B cell (primary cell): ENCODE results near the gene LAGE3. TPM values are rescaled to one million over a fixed set of nuclear protein-coding genes. Genes with fewer than 3 reads are reported as not detected.
A peak's percentile ranks its signal among the peaks of the same experiment; 100 is the strongest.

Experiments
- ATAC-seq: fragments of 200-7000 bp; cut with Tn5 transposase; one replicate; pipeline ENCODE4 v1.10.0; 2021; ENCODE audit warnings: low read depth, mild to moderate bottlenecking, moderate number of reproducible peaks, moderate library complexity
- CTCF ChIA-PET: fragments of 350-600 bp; sonication (Branson Sonifier 250); formaldehyde crosslinking; loops from one replicate; lab custom pipeline; 2021; ENCODE audit warnings: antibody characterized with exemption, inconsistent platforms; lab: Charles Lee
- POLR2A ChIA-PET: fragments of 350-600 bp; sonication (Branson Sonifier 250); formaldehyde crosslinking; loops from one replicate; lab custom pipeline; 2021; ENCODE audit warnings: antibody characterized with exemption; lab: Charles Lee
- DNase-seq: peaks from one replicate; pipeline ENCODE4 v3.0.0; 2013
- H2AFZ ChIP-seq: 2 replicates; pipeline ENCODE4 v1.6.1; 2012; ENCODE audit warnings: mild to moderate bottlenecking, low read depth, low read length; ENCODE audit not compliant: insufficient read depth, poor library complexity, severe bottlenecking
- H3K27ac ChIP-seq, 2 donors: 1 replicate in 1 of 2; 2 replicates in 1 of 2; pipeline ENCODE4 v1.5.1; 2012 to 2013; ENCODE audit warnings: low read length in 2 of 2, mild to moderate bottlenecking in 2 of 2, moderate library complexity in 1 of 2
- H3K27me3 ChIP-seq, 4 experiments: fragments of 200-600 bp in 1 of 4; sonication (generic) in 1 of 4; replicated peaks in 1 of 4; 1 replicate in 2 of 4; 2 replicates in 2 of 4; pipeline versions ENCODE4 v1.6.1 to v1.7.0; 2013 to 2016; ENCODE audit warnings: low read length in 3 of 4, mild to moderate bottlenecking in 2 of 4, mixed read lengths in 1 of 4, moderate library complexity in 1 of 4; ENCODE audit not compliant: insufficient read depth in 4 of 4, control insufficient read depth in 3 of 4; ENCODE audit errors: control extremely low read depth in 1 of 4
- H3K36me3 ChIP-seq, 2 experiments: replicated peaks in 1 of 2; 1 replicate in 1 of 2; 2 replicates in 1 of 2; pipeline versions ENCODE4 v1.6.1 to v1.7.1; 2013; ENCODE audit warnings: low read length in 1 of 2; ENCODE audit not compliant: insufficient read depth in 2 of 2, control insufficient read depth in 1 of 2; ENCODE audit errors: control extremely low read depth in 1 of 2, extremely low read depth in 1 of 2
- H3K4me1 ChIP-seq, 2 donors: fragments of 200-600 bp in 1 of 2; sonication (generic) in 1 of 2; 1 replicate in 1 of 2; 2 replicates in 1 of 2; pipeline versions ENCODE4 v1.5.1 to v1.6.1; 2013 to 2017; ENCODE audit warnings: low read length in 2 of 2; ENCODE audit not compliant: control insufficient read depth in 2 of 2, insufficient read depth in 2 of 2
- H3K4me2 ChIP-seq: replicated peaks from 2 replicates; pipeline ENCODE3; 2012; ENCODE audit warnings: mild to moderate bottlenecking, low read depth, low read length; ENCODE audit not compliant: poor library complexity, severe bottlenecking
- H3K4me3 ChIP-seq, 5 experiments: fragments of 200-600 bp in 1 of 5; sonication (generic) in 1 of 5; 1 replicate in 3 of 5; 2 replicates in 2 of 5; pipeline versions ENCODE4 v1.5.1 to v1.7.0; 2011 to 2016; ENCODE audit warnings: low read length in 4 of 5, mild to moderate bottlenecking in 4 of 5, low read depth in 2 of 5, control low read depth in 1 of 5, moderate library complexity in 1 of 5; ENCODE audit not compliant: insufficient read depth in 1 of 5; ENCODE audit errors: control extremely low read depth in 1 of 5, extremely low read depth in 1 of 5
- H3K79me2 ChIP-seq: fragments of 200-600 bp; sonication (generic); one replicate; pipeline ENCODE4 v1.6.0; 2016; ENCODE audit warnings: low read length; ENCODE audit not compliant: control insufficient read depth, insufficient read depth
- H3K9ac ChIP-seq: fragments of 200-600 bp; sonication (generic); 2 replicates; pipeline ENCODE4 v1.6.1; 2017; ENCODE audit warnings: mild to moderate bottlenecking, low read length, moderate library complexity
- H3K9me3 ChIP-seq, 3 donors: one replicate each; pipeline versions ENCODE4 v1.6.1 to v1.7.1; 2013; ENCODE audit warnings: low read length in 2 of 3; ENCODE audit not compliant: control insufficient read depth in 2 of 3, insufficient read depth in 1 of 3; ENCODE audit errors: control extremely low read depth in 1 of 3
- H4K20me1 ChIP-seq: 2 replicates; pipeline ENCODE4 v1.6.0; 2012; ENCODE audit warnings: mild to moderate bottlenecking, low read length; ENCODE audit not compliant: insufficient read depth, control insufficient read depth, poor library complexity, severe bottlenecking
- H3K27ac Mint-ChIP-seq: one replicate; pipeline ENCODE4 v1.8.0; 2021; ENCODE audit warnings: mixed read lengths
- H3K27me3 Mint-ChIP-seq: one replicate; pipeline ENCODE4 v1.8.0; 2021; ENCODE audit warnings: mixed read lengths
- H3K4me1 Mint-ChIP-seq: one replicate; pipeline ENCODE4 v1.8.0; 2021; ENCODE audit warnings: mixed read lengths
- H3K4me3 Mint-ChIP-seq: one replicate; pipeline ENCODE4 v1.8.0; 2021; ENCODE audit warnings: mixed read lengths
- H3K9me3 Mint-ChIP-seq: one replicate; pipeline ENCODE4 v1.8.0; 2022; ENCODE audit warnings: mixed read lengths; ENCODE audit not compliant: insufficient read depth
- EZH2 ChIP-seq: IDR thresholded peaks from 2 replicates; pipeline ENCODE4 v1.6.1; 2012; ENCODE audit warnings: borderline replicate concordance, low read depth, mild to moderate bottlenecking, moderate library complexity, low read length; ENCODE audit not compliant: insufficient read depth, poor library complexity, severe bottlenecking
- WGBS: methylation state at CpG from one replicate; pipeline ENCODE4 v1.1.5; 2013; ENCODE audit warnings: missing lambda C conversion rate; ENCODE audit not compliant: insufficient coverage; 5-methylcytosine and 5-hydroxymethylcytosine counted together
- intact Hi-C: fragments of 100-400 bp; cut with micrococcal nuclease; formaldehyde crosslinking; loops from one replicate; pipeline ENCODE4 v1.10.0; 2022
- polyA plus RNA-seq: library from polyadenylated mRNA; depleted of rRNA; stranded (reverse); fragments of >200 nt; gene quantifications from 2 replicates; pipeline ENCODE4 v1.2.3, GENCODE V29; 2012
- total RNA-seq, 2 donors: library from RNA; stranded (reverse); fragments of 120-200 nt in 1 of 2; gene quantifications; 1 replicate in 1 of 2; 2 replicates in 1 of 2; pipeline versions ENCODE4 v1.2.3 to v1.2.4, GENCODE V29; 2013 to 2022
- TF ChIP-seq, protein P1 (sequence below): fragments of 200-600 bp; IDR thresholded peaks from one replicate; pipeline ENCODE4 v1.8.0; 2022; ENCODE audit warnings: antibody characterized with exemption, mild to moderate bottlenecking

LAGE3 gene
- total and polyA plus RNA-seq, 2 donors (not counting 1 experiment from before 2014, with no cell fraction given) = 17.0 to 19.9 TPM

DNA sequence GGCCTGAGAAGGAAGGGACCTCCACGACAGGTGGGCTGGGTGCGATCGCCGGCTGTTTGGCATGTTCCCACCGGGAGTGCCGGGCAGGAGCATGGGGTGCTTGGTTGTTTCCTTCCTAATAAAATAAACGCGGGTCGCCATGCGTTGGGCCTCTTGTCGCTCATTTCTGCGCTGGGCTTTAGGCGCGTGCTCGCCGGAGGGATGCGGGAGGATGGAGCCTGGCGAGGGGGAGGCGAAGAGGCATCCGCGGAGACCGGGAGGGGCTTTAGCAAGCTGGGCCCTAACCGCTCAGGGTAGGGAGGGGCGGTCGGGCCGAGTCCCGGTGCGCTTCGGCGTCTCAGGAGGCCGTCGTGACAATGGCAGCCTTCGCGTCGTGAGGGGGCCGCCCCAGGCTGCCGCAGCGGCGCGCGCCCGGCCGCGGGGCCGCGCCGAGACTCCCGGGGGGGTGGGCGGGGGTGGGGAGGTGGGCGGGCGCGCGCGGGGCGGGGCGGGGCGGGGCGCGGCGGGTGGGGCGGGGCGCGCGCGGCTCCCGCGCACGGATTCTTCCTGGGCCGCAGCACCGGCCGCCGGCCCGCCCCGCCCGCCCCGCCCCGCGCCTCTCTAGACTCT is 42.6 kb downstream of the LAGE3 start:
- Histone ChIP-seq H3K27me3 (no peaks in the 10 kb centered on the region), H3K36me3 (peaks cover 0 to 19% of the 10 kb centered on the region in 2 experiments), H3K79me2 (peaks cover 27% of the 10 kb centered on the region), H3K4me3 (peak overlapping the region in 4 of 5 experiments; percentile 21 to 65 (median 60)), H2AFZ (peak overlapping the region; percentile 68), H3K4me1 (peaks cover 10 to 19% of the 10 kb centered on the region in 2 donors), H3K4me2 (peak overlapping the region; percentile 80), H3K27ac (peak overlapping the region; percentile 59 to 80), H3K9ac (peak overlapping the region; percentile 64), H3K9me3 (no peaks in the 10 kb centered on the region), H4K20me1 (peaks cover 6% of the 10 kb centered on the region)
- peak; percentile 74 for ATAC-seq
- H3K27ac Mint-ChIP-seq = peak overlapping the region; percentile 92
- TF ChIP-seq, protein P1, sequence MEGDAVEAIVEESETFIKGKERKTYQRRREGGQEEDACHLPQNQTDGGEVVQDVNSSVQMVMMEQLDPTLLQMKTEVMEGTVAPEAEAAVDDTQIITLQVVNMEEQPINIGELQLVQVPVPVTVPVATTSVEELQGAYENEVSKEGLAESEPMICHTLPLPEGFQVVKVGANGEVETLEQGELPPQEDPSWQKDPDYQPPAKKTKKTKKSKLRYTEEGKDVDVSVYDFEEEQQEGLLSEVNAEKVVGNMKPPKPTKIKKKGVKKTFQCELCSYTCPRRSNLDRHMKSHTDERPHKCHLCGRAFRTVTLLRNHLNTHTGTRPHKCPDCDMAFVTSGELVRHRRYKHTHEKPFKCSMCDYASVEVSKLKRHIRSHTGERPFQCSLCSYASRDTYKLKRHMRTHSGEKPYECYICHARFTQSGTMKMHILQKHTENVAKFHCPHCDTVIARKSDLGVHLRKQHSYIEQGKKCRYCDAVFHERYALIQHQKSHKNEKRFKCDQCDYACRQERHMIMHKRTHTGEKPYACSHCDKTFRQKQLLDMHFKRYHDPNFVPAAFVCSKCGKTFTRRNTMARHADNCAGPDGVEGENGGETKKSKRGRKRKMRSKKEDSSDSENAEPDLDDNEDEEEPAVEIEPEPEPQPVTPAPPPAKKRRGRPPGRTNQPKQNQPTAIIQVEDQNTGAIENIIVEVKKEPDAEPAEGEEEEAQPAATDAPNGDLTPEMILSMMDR = no peak
- no peak for TF ChIP-seq EZH2
- no peaks in the 10 kb centered on the region for H3K27me3 Mint-ChIP-seq
- intact Hi-C loops = loop anchor here (1.0 kb wide), 1 partner anchor 8 kb away; the partner anchor contains the start of gene ATP6AP1
- H3K4me1 Mint-ChIP-seq = peaks cover 14% of the 10 kb centered on the region
- peak; percentile 77 for DNase-seq
- H3K4me3 Mint-ChIP-seq = peak overlapping the region; percentile 84
- 16% methylated on average over 29 of the region's 78 CpGs for WGBS
- H3K9me3 Mint-ChIP-seq = no peaks in the 10 kb centered on the region
- CTCF ChIA-PET = no interaction called here
- POLR2A ChIA-PET = interaction anchor here (0.9 to 1.6 kb wide), 2 partner anchors 15 to 38 kb away, joined by 3 read pairs; partner anchors contain the start of gene RPL10

DNA sequence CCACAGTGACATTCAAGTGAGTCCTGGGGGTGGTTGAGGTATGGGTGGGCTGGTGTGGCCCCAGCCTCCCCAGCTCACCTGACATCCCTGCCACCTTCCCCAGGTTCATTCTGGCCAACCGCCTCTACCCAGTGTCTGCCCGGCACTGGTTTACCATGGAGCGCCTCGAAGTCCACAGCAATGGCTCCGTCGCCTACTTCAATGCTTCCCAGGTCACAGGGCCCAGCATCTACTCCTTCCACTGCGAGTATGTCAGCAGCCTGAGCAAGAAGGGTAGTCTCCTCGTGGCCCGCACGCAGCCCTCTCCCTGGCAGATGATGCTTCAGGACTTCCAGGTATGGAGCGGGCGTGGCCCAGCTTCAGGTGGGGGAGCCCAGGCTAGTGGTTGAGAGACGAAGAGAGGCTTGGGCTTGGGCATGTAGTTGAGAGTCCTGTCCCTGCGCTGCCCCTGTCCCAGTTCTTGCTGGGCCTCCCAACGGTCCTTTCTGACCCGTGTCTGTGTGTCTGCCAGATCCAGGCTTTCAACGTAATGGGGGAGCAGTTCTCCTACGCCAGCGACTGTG is 43.8 kb downstream of the LAGE3 start:
- H3K27me3 Mint-ChIP-seq = no peaks in the 10 kb centered on the region
- H4K20me1 ChIP-seq = peaks cover 6% of the 10 kb centered on the region
- H3K9me3 Mint-ChIP-seq = no peaks in the 10 kb centered on the region
- ChIA-PET POLR2A (interaction anchor here (1.6 kb wide), 1 partner anchor 37 kb away, joined by 3 read pairs; the partner anchor contains the start of gene RPL10), CTCF (no interaction called here)
- ATAC-seq = no peak
- no peak overlapping the region for H2AFZ ChIP-seq
- no peak overlapping the region for H3K27ac ChIP-seq
- intact Hi-C loops = no loop called here
- H3K4me3 ChIP-seq = no peak overlapping the region
- peaks cover 0 to 11% of the 10 kb centered on the region in 2 experiments for H3K36me3 ChIP-seq
- TF ChIP-seq, protein P1 = no peak
- no peak for TF ChIP-seq EZH2
- no peak overlapping the region for H3K4me3 Mint-ChIP-seq
- no peaks in the 10 kb centered on the region for H3K27me3 ChIP-seq
- H3K4me1 ChIP-seq = peaks cover 10 to 19% of the 10 kb centered on the region in 2 donors
- H3K4me1 Mint-ChIP-seq = peaks cover 22% of the 10 kb centered on the region
- no peaks in the 10 kb centered on the region for H3K9me3 ChIP-seq
- H3K27ac Mint-ChIP-seq = no peak overlapping the region
- H3K9ac ChIP-seq = no peak overlapping the region
- H3K79me2 ChIP-seq = peaks cover 27% of the 10 kb centered on the region
- DNase-seq = no peak
- no peak overlapping the region for H3K4me2 ChIP-seq
- 97% methylated on average over 10 of the region's 19 CpGs for WGBS
